IMR-90 (cell line): ENCODE results near the gene NEURL4. TPM values are rescaled to one million over a fixed set of nuclear protein-coding genes. Genes with fewer than 3 reads are reported as not detected.

Experiments
- ATAC-seq: fragments of 200-7000 bp; cut with Tn5 transposase; 2 replicates; pipeline ENCODE4 v1.9.1; 2020; ENCODE audit warnings: low read depth, mild to moderate bottlenecking, moderate library complexity
- BruUV-seq: library from RNA; stranded (reverse); fragments of 400-500 nt; replicated peaks from 2 replicates; lab custom pipeline; 2021; lab: Mats Ljungman, UMichigan
- CTCF ChIA-PET: fragments of 300-600 bp; formaldehyde crosslinking; extraction: SDS; loops from one replicate; lab custom pipeline; 2021; ENCODE audit warnings: antibody characterized with exemption; lab: Yijun Ruan, JAX
- POLR2A ChIA-PET: fragments of 300-600 bp; sonication (Branson Sonifier 250); formaldehyde crosslinking; loops from one replicate; lab custom pipeline; 2022; ENCODE audit warnings: antibody characterized with exemption; ENCODE audit not compliant: unreplicated experiment; lab: Charles Lee
- DNase-seq: peaks from one replicate; pipeline ENCODE4 v3.0.0; 2013
- H2AFZ ChIP-seq: replicated peaks from 2 replicates; pipeline ENCODE3; 2013; ENCODE audit warnings: low read length, mild to moderate bottlenecking; ENCODE audit not compliant: poor library complexity
- H2AK5ac ChIP-seq: 2 replicates; pipeline ENCODE4 v1.6.1; 2013; ENCODE audit warnings: low read depth, low read length, inconsistent platforms
- H2AK9ac ChIP-seq: replicated peaks from 2 replicates; pipeline ENCODE3; 2013; ENCODE audit warnings: mild to moderate bottlenecking, low read depth, low read length, moderate library complexity; ENCODE audit not compliant: poor library complexity
- H2BK120ac ChIP-seq: 2 replicates; pipeline ENCODE4 v1.6.1; 2013; ENCODE audit warnings: low read depth, low read length, inconsistent platforms
- H2BK15ac ChIP-seq: 3 replicates; pipeline ENCODE4 v1.6.1; 2013; ENCODE audit warnings: low read depth, low read length, inconsistent platforms
- H2BK20ac ChIP-seq: 2 replicates; pipeline ENCODE4 v1.6.1; 2013; ENCODE audit warnings: low read depth, mild to moderate bottlenecking, inconsistent platforms, low read length, moderate library complexity
- H2BK5ac ChIP-seq: 2 replicates; pipeline ENCODE4 v1.6.1; 2013; ENCODE audit warnings: mild to moderate bottlenecking, low read depth, low read length, inconsistent platforms; ENCODE audit not compliant: poor library complexity, severe bottlenecking
- H3K14ac ChIP-seq: replicated peaks from 2 replicates; pipeline ENCODE4 v1.6.1; 2013; ENCODE audit warnings: low read depth, low read length, inconsistent platforms
- H3K18ac ChIP-seq: 2 replicates; pipeline ENCODE4 v1.6.1; 2013; ENCODE audit warnings: low read depth, low read length, control low read depth
- H3K23ac ChIP-seq: 2 replicates; pipeline ENCODE4 v1.6.1; 2013; ENCODE audit warnings: low read depth, low read length, inconsistent platforms
- H3K27ac ChIP-seq: 2 replicates; pipeline ENCODE4 v1.5.1; 2013; ENCODE audit warnings: mild to moderate bottlenecking, control low read depth, low read length; ENCODE audit not compliant: insufficient read depth
- H3K27me3 ChIP-seq: 2 replicates; pipeline ENCODE4 v1.6.1; 2013; ENCODE audit warnings: low read length; ENCODE audit not compliant: control insufficient read depth, insufficient read depth
- H3K36me3 ChIP-seq: 2 replicates; pipeline ENCODE4 v1.6.1; 2013; ENCODE audit warnings: low read length, mixed read lengths; ENCODE audit not compliant: control insufficient read depth, insufficient read depth
- H3K4ac ChIP-seq: 2 replicates; pipeline ENCODE4 v1.6.1; 2013; ENCODE audit warnings: low read depth, low read length, inconsistent platforms
- H3K4me1 ChIP-seq: 2 replicates; pipeline ENCODE4 v1.6.1; 2013; ENCODE audit warnings: low read length, mixed read lengths; ENCODE audit not compliant: control insufficient read depth, insufficient read depth
- H3K4me2 ChIP-seq: 2 replicates; pipeline ENCODE4 v1.6.1; 2013; ENCODE audit warnings: low read depth, mild to moderate bottlenecking, control low read depth, low read length, moderate library complexity
- H3K4me3 ChIP-seq: 2 replicates; pipeline ENCODE4 v1.5.1; 2013; ENCODE audit warnings: low read depth, mild to moderate bottlenecking, control low read depth, low read length, moderate library complexity; ENCODE audit not compliant: insufficient read depth
- H3K56ac ChIP-seq: 2 replicates; pipeline ENCODE4 v1.6.1; 2013; ENCODE audit warnings: low read length, inconsistent platforms; ENCODE audit not compliant: insufficient read depth; ENCODE audit errors: extremely low read depth
- H3K79me1 ChIP-seq, 2 experiments: 2 replicates each; pipeline ENCODE4 v1.6.1; 2013; ENCODE audit warnings: low read length in 2 of 2, inconsistent platforms in 1 of 2, low read depth in 1 of 2
- H3K9ac ChIP-seq: 2 replicates; pipeline ENCODE4 v1.6.1; 2013; ENCODE audit warnings: low read depth, low read length, control low read depth
- H3K9me1 ChIP-seq: 2 replicates; pipeline ENCODE4 v1.6.1; 2013; ENCODE audit warnings: low read length, inconsistent platforms; ENCODE audit not compliant: insufficient read depth
- H3K9me3 ChIP-seq: 2 replicates; pipeline ENCODE4 v1.6.1; 2013; ENCODE audit warnings: low read length; ENCODE audit not compliant: control insufficient read depth, insufficient read depth
- H4K20me1 ChIP-seq: 2 replicates; pipeline ENCODE4 v1.6.1; 2013; ENCODE audit warnings: low read length, inconsistent platforms; ENCODE audit not compliant: insufficient read depth
- H4K5ac ChIP-seq: 2 replicates; pipeline ENCODE4 v1.6.1; 2013; ENCODE audit warnings: mild to moderate bottlenecking, low read depth, low read length, control low read depth
- H4K8ac ChIP-seq, 2 experiments: 2 replicates each; pipeline ENCODE4 v1.6.1; 2013; ENCODE audit warnings: low read depth in 2 of 2, low read length in 2 of 2, control low read depth in 1 of 2, inconsistent platforms in 1 of 2
- H4K91ac ChIP-seq: 2 replicates; pipeline ENCODE4 v1.6.1; 2013; ENCODE audit warnings: low read depth, low read length, inconsistent platforms; ENCODE audit not compliant: insufficient read depth
- MAZ ChIP-seq: IDR thresholded peaks from 2 replicates; pipeline ENCODE4 v1.6.1; 2012; ENCODE audit warnings: low read depth, mild to moderate bottlenecking, low read length, improper control_type of control experiment, moderate library complexity, borderline replicate concordance
- POLR2A ChIP-seq: IDR thresholded peaks from 2 replicates; pipeline ENCODE4 v1.6.1; 2012; ENCODE audit warnings: mild to moderate bottlenecking, low read depth, low read length
- RAD21 ChIP-seq: IDR thresholded peaks from 2 replicates; pipeline ENCODE4 v1.6.1; 2012; ENCODE audit warnings: low read length, improper control_type of control experiment
- RCOR1 ChIP-seq: IDR thresholded peaks from 2 replicates; pipeline ENCODE4 v1.6.1; 2012; ENCODE audit warnings: mild to moderate bottlenecking, low read length, improper control_type of control experiment; ENCODE audit not compliant: insufficient replicate concordance
- RFX5 ChIP-seq: IDR thresholded peaks from 2 replicates; pipeline ENCODE4 v1.8.0; 2012; ENCODE audit warnings: low read depth, mild to moderate bottlenecking, low read length, moderate library complexity
- SMC3 ChIP-seq: fragments of 150-350 bp; IDR thresholded peaks from 2 replicates; pipeline ENCODE4 v1.6.1; 2016; ENCODE audit warnings: low read depth, mild to moderate bottlenecking, antibody characterized with exemption, low read length, moderate library complexity
- WGBS, 2 experiments: methylation state at CpG; one replicate each; pipeline versions ENCODE4 v1.1.5 to v1.1.7; 2013; ENCODE audit warnings: missing lambda C conversion rate in 2 of 2; ENCODE audit not compliant: insufficient read length in 1 of 2; ENCODE audit errors: extremely low coverage in 2 of 2; 5-methylcytosine and 5-hydroxymethylcytosine counted together
- dilution Hi-C: fragments of 300-500 bp; cut with HindIII; formaldehyde crosslinking; loops from one replicate; pipeline ENCODE4 v1.14.3; 2018; ENCODE audit warnings: low sequenced_read_pairs; ENCODE audit not compliant: unreplicated experiment
- in situ Hi-C: fragments of 300-500 bp; cut with MboI; formaldehyde crosslinking; loops from 3 replicates; pipeline ENCODE4 v1.14.3; 2019; ENCODE audit warnings: low sequenced_read_pairs, inconsistent platforms, mixed read lengths
- intact Hi-C: fragments of 100-400 bp; cut with micrococcal nuclease; formaldehyde crosslinking; loops from 2 replicates; pipeline ENCODE4 v1.10.0; 2022
- polyA plus RNA-seq, 3 experiments: library from polyadenylated mRNA; depleted of rRNA; stranded (reverse); fragments of >200 nt; gene quantifications; 2 replicates each; pipeline ENCODE4 v1.2.3, GENCODE V29; 2012; ENCODE audit warnings: low replicate concordance in 1 of 3
- total RNA-seq: library from RNA; depleted of rRNA; stranded (reverse); fragments of >200 nt; gene quantifications from 2 replicates; pipeline ENCODE4 v1.2.3, GENCODE V29; 2012
- TF ChIP-seq, protein P1 (sequence below): fragments of 150-350 bp; IDR thresholded peaks from 2 replicates; pipeline ENCODE4 v1.6.1; 2016; ENCODE audit warnings: low read depth, mild to moderate bottlenecking, low read length, moderate library complexity, borderline replicate concordance
- TF ChIP-seq, protein P2 (sequence below): conservative IDR thresholded peaks from 2 replicates; pipeline ENCODE4 v1.5.1; 2012; ENCODE audit warnings: mild to moderate bottlenecking, low read depth, low read length, improper control_type of control experiment

The NEURL4 gene
- total and polyA plus RNA-seq, 2 of the 4 experiments (the other 2 are of a cell fraction), result 8.4 to 23.3 TPM

DNA sequence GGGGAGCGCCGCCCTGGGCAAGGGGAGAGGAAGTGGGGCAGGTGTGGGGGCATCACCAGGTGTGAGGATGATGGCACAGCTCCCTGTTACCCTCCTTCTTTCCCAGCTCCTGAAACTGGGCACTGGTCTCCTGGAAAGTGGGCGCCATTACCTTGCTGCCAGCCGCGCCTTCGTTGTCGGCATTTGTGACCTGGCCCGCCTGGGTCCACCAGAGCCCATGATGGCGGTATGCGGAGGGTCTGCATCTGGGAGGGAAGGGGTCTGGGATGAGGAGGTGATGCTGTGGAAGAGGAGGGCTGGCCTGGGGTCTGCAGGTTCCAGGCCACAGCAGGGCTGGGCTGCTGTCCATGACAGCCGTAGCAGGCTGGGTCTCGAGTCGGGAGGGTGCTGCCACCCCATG, 12.7 kb upstream of the NEURL4 start:
- Histone ChIP-seq H4K8ac (no peak overlapping the region), H3K4me2 (no peak overlapping the region), H2BK20ac (no peak overlapping the region), H2AK5ac (no peak overlapping the region), H2BK5ac (no peak overlapping the region), H2BK15ac (no peak overlapping the region), H2AFZ (no peak overlapping the region), H3K9me3 (no peaks in the 10 kb centered on the region), H3K14ac (no peak overlapping the region), H4K5ac (no peak overlapping the region), H3K27me3 (peaks cover 24% of the 10 kb centered on the region), H4K91ac (no peak overlapping the region), H3K4me1 (no peaks in the 10 kb centered on the region), H2BK120ac (no peak overlapping the region), H3K9me1 (no peaks in the 10 kb centered on the region), H3K56ac (no peak overlapping the region), H3K9ac (no peak overlapping the region), H4K20me1 (peaks cover 4% of the 10 kb centered on the region), H3K27ac (no peak overlapping the region), H3K23ac (no peak overlapping the region), H2AK9ac (no peak overlapping the region), H3K4me3 (no peak overlapping the region), H3K4ac (no peak overlapping the region), H3K18ac (no peak overlapping the region), H3K79me1 (no peaks in the 10 kb centered on the region), H3K36me3 (no peaks in the 10 kb centered on the region)
- CTCF ChIA-PET, result no interaction called here
- WGBS, 2 experiments, result 90% methylated on average over 8 of the region's 13 CpGs; no CpG with 5 or more reads in 1 of the 2 experiments
- no peak for TF ChIP-seq RFX5
- TF ChIP-seq RAD21, result no peak
- TF ChIP-seq, protein P1, sequence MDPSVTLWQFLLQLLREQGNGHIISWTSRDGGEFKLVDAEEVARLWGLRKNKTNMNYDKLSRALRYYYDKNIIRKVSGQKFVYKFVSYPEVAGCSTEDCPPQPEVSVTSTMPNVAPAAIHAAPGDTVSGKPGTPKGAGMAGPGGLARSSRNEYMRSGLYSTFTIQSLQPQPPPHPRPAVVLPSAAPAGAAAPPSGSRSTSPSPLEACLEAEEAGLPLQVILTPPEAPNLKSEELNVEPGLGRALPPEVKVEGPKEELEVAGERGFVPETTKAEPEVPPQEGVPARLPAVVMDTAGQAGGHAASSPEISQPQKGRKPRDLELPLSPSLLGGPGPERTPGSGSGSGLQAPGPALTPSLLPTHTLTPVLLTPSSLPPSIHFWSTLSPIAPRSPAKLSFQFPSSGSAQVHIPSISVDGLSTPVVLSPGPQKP, result no peak
- no peak for TF ChIP-seq MAZ
- TF ChIP-seq RCOR1, result no peak
- no peak for TF ChIP-seq SMC3
- TF ChIP-seq, protein P2, sequence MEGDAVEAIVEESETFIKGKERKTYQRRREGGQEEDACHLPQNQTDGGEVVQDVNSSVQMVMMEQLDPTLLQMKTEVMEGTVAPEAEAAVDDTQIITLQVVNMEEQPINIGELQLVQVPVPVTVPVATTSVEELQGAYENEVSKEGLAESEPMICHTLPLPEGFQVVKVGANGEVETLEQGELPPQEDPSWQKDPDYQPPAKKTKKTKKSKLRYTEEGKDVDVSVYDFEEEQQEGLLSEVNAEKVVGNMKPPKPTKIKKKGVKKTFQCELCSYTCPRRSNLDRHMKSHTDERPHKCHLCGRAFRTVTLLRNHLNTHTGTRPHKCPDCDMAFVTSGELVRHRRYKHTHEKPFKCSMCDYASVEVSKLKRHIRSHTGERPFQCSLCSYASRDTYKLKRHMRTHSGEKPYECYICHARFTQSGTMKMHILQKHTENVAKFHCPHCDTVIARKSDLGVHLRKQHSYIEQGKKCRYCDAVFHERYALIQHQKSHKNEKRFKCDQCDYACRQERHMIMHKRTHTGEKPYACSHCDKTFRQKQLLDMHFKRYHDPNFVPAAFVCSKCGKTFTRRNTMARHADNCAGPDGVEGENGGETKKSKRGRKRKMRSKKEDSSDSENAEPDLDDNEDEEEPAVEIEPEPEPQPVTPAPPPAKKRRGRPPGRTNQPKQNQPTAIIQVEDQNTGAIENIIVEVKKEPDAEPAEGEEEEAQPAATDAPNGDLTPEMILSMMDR, result no peak
- no peak for TF ChIP-seq POLR2A
- DNase-seq (no peak), ATAC-seq (no peak)
- intact Hi-C loops (no loop called here), dilution Hi-C loops (no loop called here), in situ Hi-C loops (no loop called here)
- POLR2A ChIA-PET, result no interaction called here
- BruUV-seq, result no TSS peak
